IgD-negative memory B cell (primary cell): ENCODE measurements around the gene FAM222A. TPM values are rescaled to one million over a fixed set of nuclear protein-coding genes. Genes with fewer than 3 reads are reported as not detected.

ENCODE experiments used
- H3K27ac Mint-ChIP-seq, 3 donors: one replicate each; pipeline ENCODE4 v1.8.0; 2020 to 2022; ENCODE audit warnings: mild to moderate bottlenecking in 3 of 3, mixed read lengths in 3 of 3, moderate library complexity in 1 of 3
- H3K27me3 Mint-ChIP-seq: one replicate; pipeline ENCODE4 v1.8.0; 2021; ENCODE audit warnings: mixed read lengths
- H3K36me3 Mint-ChIP-seq: one replicate; pipeline ENCODE4 v1.8.0; 2020; ENCODE audit warnings: mild to moderate bottlenecking, mixed read lengths
- H3K4me1 Mint-ChIP-seq, 3 donors: one replicate each; pipeline ENCODE4 v1.8.0; 2020 to 2022; ENCODE audit warnings: mixed read lengths in 3 of 3, mild to moderate bottlenecking in 1 of 3
- H3K4me3 Mint-ChIP-seq, 4 donors: one replicate each; pipeline ENCODE4 v1.8.0; 2020 to 2022; ENCODE audit warnings: mild to moderate bottlenecking in 4 of 4, mixed read lengths in 4 of 4, moderate library complexity in 3 of 4
- H3K9me3 Mint-ChIP-seq, 3 donors: one replicate each; pipeline ENCODE4 v1.8.0; 2020 to 2021; ENCODE audit warnings: mixed read lengths in 3 of 3, mild to moderate bottlenecking in 1 of 3
- polyA plus RNA-seq: library from polyadenylated mRNA; unstranded; fragments of 300-500 nt; fragmentation: Illumina TruSeq; gene quantifications from one replicate; pipeline ENCODE4 v1.2.3, GENCODE V29; 2021

Gene FAM222A
- polyA plus RNA-seq, 1 donor from 2014 or later, result 0.10 TPM

DNA sequence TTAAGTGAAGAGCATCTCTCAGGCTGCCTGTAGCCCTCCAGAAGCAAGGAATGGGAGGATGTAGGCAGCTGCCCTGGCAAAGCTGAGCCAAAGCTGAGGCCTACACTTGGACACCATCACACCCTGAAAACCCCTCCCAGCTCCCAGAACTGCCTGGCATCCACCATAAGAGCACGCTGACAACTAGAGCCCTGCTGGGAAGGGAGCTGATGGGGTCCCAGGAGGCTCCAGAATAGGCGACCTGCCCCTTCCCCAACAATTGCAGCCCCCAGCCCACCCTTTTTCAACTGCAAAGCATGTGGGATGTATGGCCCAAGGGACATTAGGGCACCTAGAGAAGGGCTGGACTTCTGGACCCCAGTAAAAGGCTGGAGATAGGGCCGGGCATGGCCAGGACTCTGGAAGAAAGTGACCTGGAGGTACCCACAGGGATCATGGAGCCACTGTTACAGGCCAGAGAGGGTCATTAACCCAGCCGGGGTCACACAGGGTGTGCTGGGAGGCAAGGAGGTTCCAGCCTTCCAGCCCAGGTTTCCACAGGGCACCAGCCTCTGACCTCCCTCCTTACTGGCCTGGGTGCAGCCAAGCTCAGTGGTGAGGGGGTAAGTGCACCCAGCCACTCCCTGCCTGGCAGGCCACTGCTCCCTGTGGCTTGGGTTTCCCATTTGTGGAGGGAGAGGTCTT lies 27.8 kb downstream of the FAM222A start:
- no peak overlapping the region for H3K4me3 Mint-ChIP-seq
- no peak overlapping the region for H3K27ac Mint-ChIP-seq
- H3K4me1 Mint-ChIP-seq, result no peaks in the 10 kb centered on the region
- peaks cover 11% of the 10 kb centered on the region for H3K27me3 Mint-ChIP-seq
- peaks cover 4% of the 10 kb centered on the region for H3K36me3 Mint-ChIP-seq
- no peaks in the 10 kb centered on the region for H3K9me3 Mint-ChIP-seq

DNA sequence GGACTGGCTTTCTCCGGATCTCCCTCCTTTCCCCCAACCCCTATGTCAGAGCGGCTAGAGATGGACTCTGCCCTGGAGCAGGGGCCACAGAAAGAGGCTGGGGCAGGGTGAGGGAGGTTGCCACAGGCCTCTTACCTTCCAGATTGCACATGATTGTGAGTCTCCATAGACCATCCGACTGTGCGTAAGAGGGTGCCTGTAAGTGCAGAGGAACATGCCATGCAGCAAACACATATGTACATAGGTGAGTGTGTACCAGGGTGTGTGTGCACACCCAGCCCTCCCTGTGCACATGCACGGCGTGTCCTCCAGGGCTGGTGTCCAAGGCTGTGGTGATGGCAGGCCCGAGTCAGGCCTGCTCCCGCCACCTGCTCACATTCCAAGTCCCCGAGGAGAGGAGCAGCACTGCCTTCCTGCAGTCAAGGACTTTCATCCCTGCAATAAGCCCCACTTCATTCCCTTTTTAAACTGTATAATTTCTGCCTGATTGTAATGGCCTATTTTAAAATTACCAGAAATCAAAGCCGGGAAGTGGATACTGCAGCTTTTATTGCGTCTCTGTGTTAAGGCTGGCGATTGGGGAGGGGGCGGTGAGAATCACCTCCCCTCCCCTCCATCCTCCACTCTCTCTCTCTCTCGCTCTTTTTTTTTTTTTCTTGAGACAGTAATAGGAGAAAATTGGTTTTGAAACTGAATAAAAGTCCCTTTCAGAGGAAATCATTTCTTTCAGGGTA lies 28.5 kb downstream of the FAM222A start:
- Mint-ChIP-seq H3K27me3 (peaks cover 7% of the 10 kb centered on the region), H3K9me3 (no peaks in the 10 kb centered on the region), H3K4me1 (no peaks in the 10 kb centered on the region), H3K36me3 (peaks cover 4% of the 10 kb centered on the region), H3K4me3 (no peak overlapping the region), H3K27ac (peak overlapping the region in 1 of 3 donors; percentile 50)

DNA sequence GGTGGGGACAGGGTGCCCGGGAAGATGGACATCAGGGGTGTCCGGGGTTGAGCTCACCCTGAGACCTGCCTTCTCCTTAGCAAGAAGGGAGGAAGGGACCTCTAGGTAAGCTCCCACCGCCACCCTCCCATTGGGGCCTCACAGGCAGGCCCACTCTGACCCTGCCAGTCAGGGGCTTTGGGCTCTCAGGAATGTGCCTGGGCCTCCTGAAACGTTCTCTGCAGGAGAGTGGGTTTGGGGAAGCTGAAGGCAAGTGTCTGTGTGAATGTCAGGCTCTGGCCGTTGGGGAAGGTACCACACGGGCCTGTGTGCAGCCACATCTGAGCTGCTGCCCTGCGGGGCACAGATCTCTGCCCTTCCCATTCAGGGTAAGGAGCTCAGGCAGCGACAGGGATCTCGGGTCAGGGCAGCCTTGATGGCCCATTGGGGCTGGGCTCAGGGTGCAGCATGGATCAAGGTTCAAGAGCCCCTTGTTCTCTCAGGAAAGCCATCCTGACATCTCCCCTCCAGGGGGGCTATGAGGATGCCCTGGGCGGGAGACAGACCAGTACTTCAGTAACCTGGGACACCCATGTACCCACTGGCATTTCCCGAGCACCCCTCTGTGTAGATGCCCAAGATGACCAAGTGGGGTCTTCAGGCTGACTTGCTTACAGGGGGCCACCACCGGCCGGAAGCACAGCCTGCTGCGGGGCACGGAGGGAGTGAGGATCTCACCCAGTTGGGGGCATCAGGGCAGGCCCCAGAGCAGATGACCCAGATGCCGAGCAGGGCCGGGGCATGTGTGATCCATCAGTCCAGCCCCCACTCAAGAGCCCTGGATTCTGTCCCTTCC lies 29.7 kb downstream of the FAM222A start:
- Mint-ChIP-seq H3K27me3 (peaks cover 6% of the 10 kb centered on the region), H3K36me3 (peaks cover 4% of the 10 kb centered on the region), H3K4me3 (no peak overlapping the region), H3K27ac (no peak overlapping the region), H3K9me3 (no peaks in the 10 kb centered on the region), H3K4me1 (no peaks in the 10 kb centered on the region)

DNA sequence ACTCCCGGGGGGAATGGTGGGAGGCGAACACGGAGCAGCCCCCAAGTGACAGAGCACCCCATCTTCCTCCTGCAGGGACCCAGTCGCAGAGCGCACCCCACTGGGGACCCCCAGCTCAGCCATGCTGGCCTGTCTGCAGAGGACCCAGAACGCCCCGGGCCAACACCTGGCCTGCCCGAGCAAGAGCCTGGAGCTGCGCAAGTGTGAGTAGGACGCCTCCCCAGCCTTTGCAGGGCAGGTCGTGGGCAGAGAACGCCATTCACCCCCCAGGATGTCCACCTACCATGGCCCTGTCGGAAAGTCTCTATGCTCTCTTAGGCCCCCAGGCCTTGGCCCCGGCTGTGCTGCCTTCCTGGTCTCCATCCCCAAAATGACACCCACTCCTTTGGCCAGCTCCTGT lies 30.4 kb downstream of the FAM222A start:
- H3K4me1 Mint-ChIP-seq, result no peaks in the 10 kb centered on the region
- no peaks in the 10 kb centered on the region for H3K9me3 Mint-ChIP-seq
- peaks cover 6% of the 10 kb centered on the region for H3K27me3 Mint-ChIP-seq
- H3K4me3 Mint-ChIP-seq, result peak overlapping the region in 1 of 4 donors; percentile 69
- peaks cover 4% of the 10 kb centered on the region for H3K36me3 Mint-ChIP-seq
- no peak overlapping the region for H3K27ac Mint-ChIP-seq

DNA sequence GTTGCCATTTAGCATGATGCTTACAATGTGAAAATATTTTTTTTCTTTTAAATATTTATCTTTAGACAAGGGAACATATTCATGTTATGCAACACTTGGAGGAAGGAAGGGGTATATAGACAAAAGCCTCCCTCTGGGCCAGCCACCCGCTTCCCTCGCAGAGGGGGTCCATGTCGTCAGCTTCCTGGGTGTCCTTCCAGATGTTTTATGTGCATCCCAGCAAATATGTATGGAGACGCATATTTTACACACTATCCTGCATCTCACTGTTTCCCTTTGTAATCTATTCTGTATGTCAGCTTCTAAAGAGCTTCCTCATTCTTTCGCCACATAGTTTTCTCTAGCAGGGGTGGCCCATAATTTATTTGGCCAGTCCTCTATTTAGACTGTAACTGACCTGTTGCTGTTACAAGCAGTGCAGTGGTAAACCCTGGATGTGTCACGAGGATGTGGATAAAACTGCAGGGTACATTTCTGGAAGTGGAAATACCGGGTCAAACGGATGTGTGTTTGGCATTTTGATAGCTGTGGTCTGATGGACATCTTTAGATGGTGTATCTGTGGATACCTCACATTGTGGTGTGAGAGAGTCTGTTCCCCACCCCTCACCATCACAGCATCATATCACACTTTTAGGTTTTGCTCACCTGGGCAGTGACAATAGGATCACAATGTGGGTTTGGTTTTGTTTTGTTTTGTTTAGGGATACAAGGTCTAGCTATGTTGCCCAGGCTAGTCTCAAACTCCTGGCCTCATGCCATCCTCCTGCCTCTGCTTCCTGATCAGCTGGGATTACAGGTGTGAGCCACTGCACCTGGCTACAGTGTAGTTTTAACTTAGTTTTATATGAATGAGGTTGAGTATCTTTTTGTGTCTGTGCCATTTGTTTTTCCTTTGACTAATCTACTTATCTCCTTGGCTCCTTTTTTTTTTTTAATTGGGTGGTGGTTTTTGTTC lies 31.6 kb downstream of the FAM222A start:
- Mint-ChIP-seq H3K9me3 (no peaks in the 10 kb centered on the region), H3K36me3 (peaks cover 4% of the 10 kb centered on the region), H3K27me3 (peaks cover 5% of the 10 kb centered on the region), H3K4me1 (no peaks in the 10 kb centered on the region), H3K4me3 (peak overlapping the region in 1 of 4 donors; percentile 76), H3K27ac (peak overlapping the region in 1 of 3 donors; percentile 35)

DNA sequence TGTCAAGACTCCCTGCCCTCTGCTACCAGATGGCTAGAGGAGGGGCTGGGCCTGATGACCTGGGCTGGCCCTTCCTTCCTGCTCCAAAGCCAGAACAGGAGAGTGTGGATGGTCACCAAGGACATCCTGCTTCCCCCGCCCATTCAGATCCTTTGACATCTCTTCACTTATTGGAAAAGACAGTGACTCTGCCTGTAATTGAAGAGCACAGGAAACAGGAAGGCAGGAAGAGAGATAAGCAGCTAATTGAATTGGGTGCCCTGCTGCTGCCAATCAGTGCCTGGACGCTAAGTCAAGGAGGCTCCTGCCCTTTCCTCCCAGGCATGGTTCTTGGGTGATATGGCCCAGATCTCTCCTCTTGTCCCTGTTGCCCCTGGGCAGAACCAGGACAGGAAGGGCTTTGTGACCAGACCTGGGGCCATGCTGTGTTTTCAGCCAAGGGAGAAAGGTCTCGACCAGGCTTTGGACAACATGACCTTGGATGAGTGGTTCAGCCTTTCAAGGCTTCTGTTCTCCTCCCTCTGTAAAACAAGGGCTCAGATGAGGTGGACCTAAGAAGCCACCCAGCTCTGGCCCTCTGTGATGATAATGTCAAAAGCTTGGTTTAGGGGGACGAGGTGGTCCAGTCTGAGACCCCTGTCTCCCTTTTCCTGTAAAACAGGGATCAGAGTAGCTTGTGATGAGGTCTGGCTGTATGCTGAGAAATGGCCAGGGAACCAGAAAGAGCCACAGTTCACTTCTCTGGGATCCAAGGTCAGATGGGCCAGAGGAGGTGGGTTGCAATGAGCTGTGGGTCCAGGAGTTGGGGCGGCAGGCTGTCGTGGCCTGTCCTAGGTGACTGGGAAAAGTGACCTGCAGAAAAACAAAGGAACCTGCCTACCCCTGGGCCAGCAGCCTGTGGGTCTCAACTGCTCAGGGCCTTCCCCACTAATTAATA lies 38.8 kb downstream of the FAM222A start:
- Mint-ChIP-seq H3K36me3 (peaks cover 6% of the 10 kb centered on the region), H3K4me3 (no peak overlapping the region), H3K9me3 (peaks cover 7 to 14% (median 14%) of the 10 kb centered on the region in 3 donors), H3K4me1 (no peaks in the 10 kb centered on the region), H3K27ac (no peak overlapping the region), H3K27me3 (peaks cover 4% of the 10 kb centered on the region)

DNA sequence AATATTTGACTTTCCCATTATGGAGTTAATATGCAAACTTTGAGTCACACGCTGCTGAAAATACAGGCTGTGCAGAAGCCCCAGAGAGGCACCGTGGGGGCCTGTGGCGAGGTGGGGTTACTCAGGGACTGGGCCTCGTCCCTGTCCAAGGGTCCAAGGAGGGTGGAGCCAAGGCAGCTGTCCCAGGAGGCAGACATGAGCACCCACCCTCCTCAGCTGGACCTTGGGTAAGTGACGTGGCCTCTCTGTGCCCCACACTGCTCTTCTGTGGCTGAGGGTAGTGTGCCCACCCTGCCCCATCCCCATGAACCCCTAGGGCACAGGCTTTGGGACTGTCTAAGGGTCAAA lies 39.4 kb downstream of the FAM222A start:
- peaks cover 7 to 14% (median 14%) of the 10 kb centered on the region in 3 donors for H3K9me3 Mint-ChIP-seq
- H3K4me1 Mint-ChIP-seq, result no peaks in the 10 kb centered on the region
- H3K27me3 Mint-ChIP-seq, result peaks cover 6% of the 10 kb centered on the region
- peaks cover 6% of the 10 kb centered on the region for H3K36me3 Mint-ChIP-seq
- H3K4me3 Mint-ChIP-seq, result no peak overlapping the region
- H3K27ac Mint-ChIP-seq, result no peak overlapping the region

DNA sequence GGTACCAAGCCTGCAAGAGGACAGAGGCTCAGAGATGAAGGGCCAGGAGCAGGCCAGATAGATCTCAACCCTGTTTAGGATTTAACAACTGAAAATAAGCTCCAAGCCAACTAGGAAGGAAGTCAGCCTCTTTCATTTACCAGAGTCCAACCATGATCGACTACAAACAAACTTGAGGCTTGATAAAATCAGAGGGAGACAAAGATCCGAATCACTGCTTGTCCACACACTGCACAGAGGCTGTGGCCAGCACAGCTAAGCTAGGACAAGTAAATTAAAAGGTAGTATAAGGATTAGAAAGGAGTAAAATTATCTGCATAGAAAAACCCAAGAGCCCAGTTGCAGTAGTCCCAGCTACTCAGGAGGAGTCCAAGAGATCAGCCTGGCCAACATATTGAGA lies 40.3 kb downstream of the FAM222A start:
- H3K27me3 Mint-ChIP-seq, result peaks cover 6% of the 10 kb centered on the region
- no peaks in the 10 kb centered on the region for H3K4me1 Mint-ChIP-seq

DNA sequence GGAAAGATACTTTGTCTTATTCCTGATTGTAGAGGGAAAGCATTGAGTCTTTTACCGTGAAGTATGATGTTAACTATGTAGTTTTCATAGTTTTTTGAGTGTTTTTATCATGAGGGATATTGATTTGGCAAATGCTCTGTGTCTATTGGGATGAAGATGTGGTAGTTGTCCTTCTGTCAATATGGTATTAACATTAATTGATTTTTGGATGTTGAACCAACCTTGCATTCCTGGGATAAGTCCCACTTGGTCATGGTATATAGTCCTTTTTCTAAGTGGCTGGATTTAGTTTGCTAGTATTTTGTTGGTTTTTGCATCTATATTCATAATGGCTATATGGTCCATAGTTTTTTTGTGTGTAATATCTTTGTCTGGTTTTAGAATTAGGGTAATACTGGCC lies 42.8 kb downstream of the FAM222A start:
- no peaks in the 10 kb centered on the region for H3K4me1 Mint-ChIP-seq

More for the DNA sequence above, 40.3 kb downstream of the FAM222A start:
- Mint-ChIP-seq H3K27ac (no peak overlapping the region), H3K36me3 (peaks cover 6% of the 10 kb centered on the region), H3K4me3 (no peak overlapping the region), H3K9me3 (peaks cover 7 to 14% (median 14%) of the 10 kb centered on the region in 3 donors)

DNA sequence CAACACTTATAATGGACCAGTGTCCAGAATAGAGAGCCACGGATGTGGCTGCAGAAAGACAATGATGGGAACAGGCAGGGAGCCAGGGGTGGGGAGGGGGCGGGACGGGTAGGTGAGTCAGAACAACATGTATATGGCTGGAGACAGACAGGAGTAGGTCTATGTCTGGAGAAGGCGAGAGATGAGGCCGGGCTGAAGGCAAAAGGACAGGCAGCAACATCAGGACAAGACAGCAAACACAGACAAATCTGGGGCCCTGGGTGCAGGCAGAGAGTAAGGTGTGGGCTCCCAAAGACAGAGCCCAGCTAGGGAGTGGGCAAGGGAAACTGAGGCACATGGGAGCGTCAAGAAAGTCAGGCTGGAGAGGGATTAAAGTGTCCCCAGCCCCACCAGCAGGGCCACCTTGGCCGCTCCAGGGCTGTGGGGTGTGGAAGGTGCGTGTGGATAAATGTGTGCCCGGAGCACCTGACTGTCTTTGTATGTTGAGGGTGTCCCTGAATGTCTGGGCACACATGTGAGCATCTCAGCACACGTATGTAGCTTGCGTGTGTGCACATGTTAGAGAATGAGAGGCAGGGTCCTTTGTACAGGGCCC lies 44.1 kb downstream of the FAM222A start:
- Mint-ChIP-seq H3K27ac (no peak overlapping the region), H3K4me3 (no peak overlapping the region), H3K27me3 (peaks cover 2% of the 10 kb centered on the region), H3K4me1 (no peaks in the 10 kb centered on the region), H3K9me3 (peaks cover 7 to 14% (median 10%) of the 10 kb centered on the region in 3 donors), H3K36me3 (no peaks in the 10 kb centered on the region)

More for the DNA sequence above, 42.8 kb downstream of the FAM222A start:
- H3K9me3 Mint-ChIP-seq, result peaks cover 7 to 14% (median 14%) of the 10 kb centered on the region in 3 donors
- peaks cover 2% of the 10 kb centered on the region for H3K27me3 Mint-ChIP-seq
- no peak overlapping the region for H3K4me3 Mint-ChIP-seq
- H3K36me3 Mint-ChIP-seq, result no peaks in the 10 kb centered on the region
- H3K27ac Mint-ChIP-seq, result no peak overlapping the region

DNA sequence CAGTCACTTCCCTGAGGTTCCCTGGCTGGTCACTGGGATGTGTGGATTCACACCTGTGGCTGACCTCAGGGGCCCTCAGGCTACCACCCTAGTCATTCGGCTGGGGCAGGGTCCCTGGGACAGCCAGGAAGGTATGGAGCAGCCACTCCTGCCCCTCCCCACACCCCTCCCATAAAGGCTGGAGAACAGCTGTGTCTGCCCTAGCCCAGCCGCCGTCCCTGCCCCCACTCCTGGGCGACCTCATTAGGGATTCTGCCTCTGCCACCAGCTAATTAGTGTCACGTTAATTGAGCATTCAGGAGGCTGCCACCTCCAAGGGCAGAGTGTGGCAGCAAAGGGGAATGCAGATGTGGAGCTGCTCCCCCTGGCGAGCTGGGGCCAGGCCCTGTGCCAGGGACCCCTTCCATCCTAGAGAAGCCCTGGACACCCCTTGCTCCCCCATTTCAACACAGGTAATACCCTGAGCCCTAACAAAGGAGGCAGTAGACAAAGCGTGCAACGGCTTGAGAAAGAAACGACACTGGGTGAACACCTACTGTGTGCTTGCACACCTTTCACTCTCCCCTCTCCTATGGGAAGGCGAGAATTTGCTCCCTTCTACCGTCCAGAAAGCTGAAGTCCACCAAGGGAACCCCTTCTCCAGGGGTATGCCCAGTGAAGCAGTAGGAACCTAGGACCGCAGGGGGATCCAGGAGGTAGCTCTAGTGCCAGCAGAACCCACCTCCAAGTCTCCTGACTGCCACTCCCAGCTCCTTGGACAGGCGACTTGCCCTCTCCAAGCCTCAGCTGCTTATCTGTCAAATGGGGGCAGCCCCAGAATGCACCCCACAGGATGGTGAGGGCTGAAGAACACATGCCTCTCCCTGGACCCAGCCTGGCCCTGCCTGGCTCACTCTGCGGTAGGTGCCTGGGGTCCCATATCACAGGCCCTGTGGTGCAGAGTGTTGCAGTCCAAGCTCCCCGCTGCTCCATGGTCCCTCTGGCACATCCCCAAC lies 45.1 kb downstream of the FAM222A start:
- Mint-ChIP-seq H3K27me3 (peaks cover 2% of the 10 kb centered on the region), H3K9me3 (peaks cover 7 to 18% (median 13%) of the 10 kb centered on the region in 3 donors), H3K4me1 (no peaks in the 10 kb centered on the region), H3K4me3 (no peak overlapping the region), H3K36me3 (no peaks in the 10 kb centered on the region), H3K27ac (no peak overlapping the region)

DNA sequence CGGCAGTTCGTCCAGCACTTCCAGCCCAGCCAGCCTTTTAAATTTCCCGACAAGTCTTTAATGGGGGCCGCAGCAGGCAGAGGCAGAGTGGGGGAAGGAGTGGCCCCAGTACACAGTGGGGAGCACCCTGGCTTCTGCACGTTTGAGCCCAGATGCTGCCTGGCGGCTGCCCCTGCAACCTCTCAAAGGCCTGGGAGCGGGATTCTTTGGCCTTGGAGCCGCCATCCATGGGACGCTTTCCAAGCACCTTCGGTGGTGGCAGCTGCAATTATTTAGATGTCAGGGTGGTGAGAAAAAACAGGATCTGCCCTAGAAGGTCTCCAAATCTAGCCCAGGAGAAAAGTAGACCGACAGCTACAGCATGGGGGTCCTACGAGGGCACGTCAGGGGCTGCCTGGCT lies 46.0 kb downstream of the FAM222A start:
- Mint-ChIP-seq H3K9me3 (peaks cover 7 to 18% (median 13%) of the 10 kb centered on the region in 3 donors), H3K4me1 (no peaks in the 10 kb centered on the region), H3K27ac (no peak overlapping the region), H3K4me3 (no peak overlapping the region), H3K36me3 (no peaks in the 10 kb centered on the region), H3K27me3 (peaks cover 2% of the 10 kb centered on the region)
